Measurements from ENCODE around the gene BRF1.

Gene BRF1

GRCh38 chr14:105223770-105224544 is 76.8 kb downstream of the BRF1 start:
- DNase-seq = no peak

DNA sequence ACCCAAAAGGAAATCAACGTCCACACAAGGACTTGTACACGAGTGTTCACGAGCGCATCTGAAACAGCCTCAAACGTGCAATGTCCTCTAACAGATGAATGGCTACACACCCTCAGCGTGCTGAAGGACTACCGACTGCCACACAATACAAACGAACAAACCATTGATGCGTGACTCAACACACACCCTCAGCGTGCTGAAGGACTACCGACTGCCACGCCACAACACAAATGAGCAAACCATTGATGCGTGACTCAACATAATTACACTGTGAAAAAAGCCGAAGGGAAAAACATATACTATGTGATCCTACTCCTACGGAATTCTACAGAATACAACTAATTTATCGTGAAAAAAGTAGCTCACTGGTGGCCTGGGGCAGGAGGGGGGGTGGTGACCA is 77.5 kb downstream of the BRF1 start:
- no peak for DNase-seq

GRCh38 chr14:105221598-105222178 is 79.1 kb downstream of the BRF1 start:
- DNase-seq = no peak

GRCh38 chr14:105220699-105221597 is 79.9 kb downstream of the BRF1 start:
- DNase-seq = no peak

- no peak for DNase-seq
Observed at GRCh38 chr14:105219753-105220152, 81.0 kb downstream of the BRF1 start.

GRCh38 chr14:105219043-105219612 is 81.7 kb downstream of the BRF1 start:
- DNase-seq = no peak

GRCh38 chr14:105218611-105219010 is 82.2 kb downstream of the BRF1 start:
- no peak for DNase-seq

DNA sequence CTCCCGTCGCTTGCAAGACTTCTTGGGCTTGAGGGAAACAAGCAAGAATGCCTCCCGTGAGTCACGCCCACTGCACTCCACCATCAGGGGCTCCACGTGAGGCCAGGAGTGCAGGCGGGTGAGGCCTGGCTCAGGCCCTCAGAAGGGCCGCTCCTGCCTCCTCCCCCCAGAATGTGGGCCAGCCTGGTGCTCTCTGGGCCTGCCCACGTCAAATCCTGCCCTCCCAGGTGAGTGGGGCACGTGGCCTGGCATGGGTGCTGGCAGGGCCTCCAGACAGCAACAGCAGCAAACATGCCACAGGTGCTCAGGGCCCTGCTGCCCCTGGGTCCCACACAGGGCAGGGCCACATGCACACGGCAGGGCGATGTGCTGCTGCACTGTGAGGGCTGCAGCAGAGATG is 83.0 kb downstream of the BRF1 start:
- no peak for DNase-seq

DNA sequence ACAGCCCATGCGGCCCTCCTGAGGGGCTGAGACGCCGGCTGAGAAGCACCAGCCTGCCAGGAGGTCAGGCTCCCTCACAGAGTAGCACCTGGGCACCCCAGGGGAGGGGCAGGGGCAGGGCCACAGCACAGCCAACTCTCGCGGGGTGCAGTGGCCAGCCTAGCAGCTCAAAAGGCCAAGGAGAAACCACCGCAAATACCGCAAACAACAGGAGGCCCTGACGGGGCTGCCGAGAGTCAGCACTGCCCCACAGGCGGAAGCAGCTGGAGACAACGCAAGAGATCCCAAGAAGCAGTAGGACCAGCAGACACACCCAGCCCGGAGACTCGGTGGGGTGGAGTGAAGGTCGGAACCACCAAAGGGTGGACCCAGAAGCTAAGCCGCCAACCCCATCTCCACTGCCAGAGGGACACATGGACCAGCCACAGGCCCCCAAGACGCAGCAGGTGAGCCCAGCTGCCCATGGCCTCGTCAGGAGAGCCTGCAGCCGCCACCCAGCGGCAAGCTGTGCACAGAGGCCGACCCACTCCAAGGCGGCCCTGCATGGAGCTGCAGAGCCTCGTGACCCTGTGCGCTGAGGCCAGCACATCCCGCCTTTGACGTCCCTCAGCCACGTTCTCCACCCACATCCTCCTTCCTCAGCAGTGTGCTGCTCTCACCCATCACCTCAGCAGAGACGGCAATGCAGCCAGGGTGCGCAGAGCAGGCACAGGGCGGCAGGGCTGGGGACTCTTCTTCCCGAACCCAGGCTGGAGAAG is 84.1 kb downstream of the BRF1 start:
- no peak for DNase-seq

DNA sequence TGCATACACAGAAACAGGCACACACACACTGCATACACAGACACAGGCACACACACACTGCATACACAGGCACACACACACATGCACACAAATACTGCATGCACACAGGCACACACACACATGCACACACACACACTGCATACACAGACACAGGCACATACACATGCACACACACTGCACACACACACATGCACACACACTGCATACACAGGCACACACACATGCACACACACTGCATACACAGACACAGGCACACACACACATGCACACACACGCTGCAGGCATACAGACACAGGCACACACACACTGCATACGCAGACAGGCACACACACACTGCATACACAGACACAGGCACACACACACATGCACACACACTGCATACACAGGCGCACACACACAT is 85.2 kb downstream of the BRF1 start:
- no peak for DNase-seq

GRCh38 chr14:105214324-105214915 is 86.4 kb downstream of the BRF1 start:
- no peak for DNase-seq

DNA sequence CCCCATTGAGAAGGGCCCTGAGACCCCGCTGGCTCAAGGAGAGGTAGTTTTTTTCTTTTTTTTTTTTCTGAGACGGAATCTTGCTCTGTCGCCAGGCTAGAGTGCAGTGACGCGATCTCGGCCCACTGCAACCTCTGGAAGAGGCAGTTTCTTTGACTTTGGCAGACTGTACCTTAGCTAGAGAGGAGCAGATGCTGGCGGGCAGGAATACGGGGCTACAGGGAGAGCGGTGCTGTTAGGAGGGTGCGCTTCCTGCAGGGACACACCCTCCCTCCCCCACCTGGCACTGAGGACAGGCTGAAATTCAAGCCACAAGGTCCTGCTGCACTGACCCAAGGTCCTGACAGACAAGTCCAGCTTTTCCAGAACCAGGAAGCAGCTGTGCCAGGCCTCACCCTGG is 87.4 kb downstream of the BRF1 start:
- DNase-seq = no peak

- DNase-seq = no peak
Observed at GRCh38 chr14:105212541-105213300, 88.1 kb downstream of the BRF1 start.

DNA sequence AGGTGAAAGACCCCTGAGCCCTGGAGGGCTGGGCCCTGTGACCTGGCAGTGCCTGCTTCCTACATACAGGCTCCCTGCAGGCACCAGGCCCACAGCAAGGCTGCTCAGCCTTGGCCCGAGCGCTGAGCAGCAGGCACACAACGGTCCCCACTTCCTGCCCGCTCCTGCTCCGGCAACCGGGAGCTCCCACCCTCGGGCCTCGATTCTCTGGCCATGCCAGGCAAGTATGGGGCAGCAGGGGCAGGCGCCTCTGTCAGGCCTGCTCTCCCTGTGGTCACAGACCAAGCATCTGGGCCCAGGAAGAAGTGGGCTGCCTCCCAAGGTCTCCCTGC is 89.1 kb downstream of the BRF1 start:
- no peak for DNase-seq

DNA sequence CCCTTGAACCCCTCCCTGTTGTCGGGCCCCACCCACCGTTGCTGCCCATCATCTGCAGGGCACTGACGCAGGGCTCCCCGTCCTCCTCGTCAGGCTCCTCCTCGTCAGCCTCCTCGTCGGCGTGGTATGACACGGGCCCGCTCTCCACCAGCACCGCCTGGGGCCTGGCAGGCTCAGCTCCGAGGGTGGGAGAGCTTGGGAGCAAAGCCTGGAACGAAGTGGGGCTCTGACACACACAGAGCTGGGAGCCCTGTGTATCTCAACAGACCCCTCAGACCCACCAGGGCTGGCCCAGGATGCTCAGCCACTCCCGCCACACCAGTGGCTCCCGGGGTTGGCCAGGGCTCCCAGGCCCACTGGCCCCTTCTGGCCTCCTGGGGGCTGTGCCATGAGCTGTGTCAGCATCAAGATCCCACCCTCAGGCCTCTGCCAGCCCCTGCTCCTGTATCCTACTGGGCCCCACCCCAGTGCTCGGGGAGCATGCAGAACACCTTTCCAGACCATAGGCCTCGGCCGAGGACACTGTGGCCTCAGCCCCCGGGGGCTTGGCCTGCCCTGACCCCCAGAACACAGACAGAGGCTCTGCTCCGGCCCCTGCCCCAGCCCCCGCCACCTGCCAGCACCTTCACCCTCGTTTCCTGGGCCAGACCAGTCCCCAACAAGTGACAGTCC is 89.6 kb downstream of the BRF1 start:
- no peak for DNase-seq

DNA sequence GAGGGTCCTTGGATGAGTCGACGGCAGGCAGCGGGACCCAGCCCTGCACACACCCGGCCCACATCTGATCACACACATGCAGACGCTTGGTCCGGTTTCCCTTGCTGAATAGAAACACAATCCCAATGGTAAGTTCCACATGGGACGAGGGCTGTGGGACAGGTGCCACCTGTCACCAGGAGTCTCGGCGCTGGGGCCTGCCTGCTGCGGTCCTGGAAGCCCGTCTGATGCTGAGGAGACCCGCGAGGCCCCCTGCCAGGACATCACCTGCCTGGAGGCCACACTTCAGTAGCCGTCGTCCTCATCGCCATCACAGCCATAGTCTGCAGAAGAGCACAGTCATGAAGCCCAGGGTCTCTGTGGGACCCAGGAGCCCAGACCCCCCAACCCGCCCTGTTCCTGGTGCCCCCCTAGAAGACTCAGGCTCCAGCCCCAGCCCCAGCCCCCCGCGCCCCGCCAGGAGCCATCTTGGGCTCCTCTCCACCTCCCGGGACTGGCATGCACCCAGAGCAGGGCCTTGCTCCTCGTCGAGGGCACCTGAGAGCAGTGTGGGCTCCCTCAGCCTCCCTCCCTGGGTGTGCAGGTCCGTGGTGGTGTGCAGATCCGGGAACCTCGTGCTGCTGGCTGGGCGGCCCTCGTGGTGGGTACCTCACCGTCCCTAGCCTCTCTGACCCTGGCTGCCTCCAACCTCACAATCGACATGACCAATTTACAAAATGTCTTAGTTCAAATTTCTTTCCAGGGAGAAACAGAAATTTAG is 90.4 kb downstream of the BRF1 start:
- no peak for DNase-seq

DNA sequence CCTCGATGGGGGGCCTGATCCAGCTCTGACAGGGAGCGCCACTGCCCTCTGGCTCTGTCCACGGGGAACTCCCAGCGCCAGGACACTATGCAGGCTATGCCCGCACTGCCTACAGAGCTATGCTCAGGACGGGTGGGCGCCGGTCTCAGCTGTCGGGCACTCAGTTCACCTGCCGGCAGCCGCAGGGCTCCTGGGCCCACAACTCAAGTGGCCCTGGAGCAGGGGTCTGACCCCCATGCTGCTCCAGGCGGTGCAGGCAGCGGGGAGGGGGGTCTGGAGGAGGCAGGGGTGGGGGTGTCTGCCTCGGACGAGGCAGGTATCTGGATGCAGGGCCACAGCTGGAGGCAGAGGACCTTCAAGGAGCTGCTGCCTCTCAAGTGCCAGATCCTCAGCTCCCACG is 91.2 kb downstream of the BRF1 start:
- no peak for DNase-seq

DNA sequence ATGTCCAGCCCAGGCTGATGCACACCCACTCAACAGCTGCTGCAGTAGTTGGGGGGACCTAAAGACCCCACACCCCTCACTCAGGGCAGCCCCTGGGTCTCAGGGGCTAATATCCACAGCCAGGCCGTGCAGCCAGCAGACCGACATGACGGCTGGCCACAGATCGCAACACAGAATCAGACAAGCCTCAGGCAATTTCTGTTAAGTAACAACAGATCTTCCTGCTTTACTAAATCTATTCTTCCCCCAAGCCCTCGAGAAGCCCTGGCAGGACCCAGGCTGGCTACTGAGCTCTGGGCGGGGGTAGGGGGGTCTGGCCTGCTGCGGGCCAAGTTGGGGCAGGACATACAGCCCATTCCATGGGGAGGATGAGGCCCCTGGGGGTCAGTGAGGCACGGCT is 91.7 kb downstream of the BRF1 start:
- no peak for DNase-seq

GRCh38 chr14:105208738-105209075 is 92.1 kb downstream of the BRF1 start:
- DNase-seq = no peak

DNA sequence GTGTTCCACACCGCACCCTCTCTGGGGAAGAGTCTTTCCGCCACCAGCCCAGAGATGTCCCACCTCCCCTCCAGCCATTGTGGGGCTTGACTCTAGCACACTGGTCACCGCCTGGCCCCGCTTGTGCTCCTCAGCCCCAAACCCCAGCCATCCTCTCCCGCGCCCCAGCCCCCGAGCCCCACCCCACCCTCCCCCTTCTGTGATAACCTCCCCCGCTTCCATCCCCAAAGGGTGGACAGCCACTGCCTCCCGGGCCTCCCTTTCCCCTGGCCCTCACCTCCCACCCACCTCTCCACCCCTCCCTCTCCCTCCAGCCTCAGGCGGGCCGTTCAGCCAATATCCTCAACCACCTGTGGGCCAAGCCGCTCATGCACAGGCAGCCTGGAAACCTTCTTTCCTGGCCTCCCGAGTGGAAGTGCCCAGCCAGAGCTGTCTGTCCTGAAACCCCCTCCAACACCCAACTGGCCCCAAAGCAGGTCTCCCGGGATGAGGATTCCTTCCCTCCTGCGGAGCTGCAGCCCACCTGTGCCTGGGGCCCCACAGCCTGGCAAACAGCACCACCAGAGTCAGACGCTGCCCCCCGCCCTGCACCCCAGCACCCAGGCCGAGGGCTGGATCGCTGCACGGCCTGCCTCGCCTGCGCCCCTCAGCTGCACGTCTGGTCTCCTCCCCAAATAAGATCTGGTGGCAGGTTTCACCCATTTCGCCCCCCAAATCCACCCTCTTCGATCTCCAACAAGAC is 92.6 kb downstream of the BRF1 start:
- no peak for DNase-seq

All from NCI-H1105 treated with DMSO at 0.1 percent for 48 hours (cell line).